T-helper 1 cell treated with Interleukin-12 subunit alpha and Interleukin-12 subunit beta and Interleukin-4 antibody, amounts not matched to agents 30 ng/mL and 1 ng/mL, for 36 hours (primary cell): ENCODE data around the gene OR2A2. TPM values are rescaled to one million over a fixed set of nuclear protein-coding genes. Genes with fewer than 3 reads are reported as not detected.

Experiments
- intact Hi-C: fragments of 100-400 bp; cut with micrococcal nuclease; formaldehyde crosslinking; loops from one replicate; pipeline ENCODE4 v1.15.1; 2024
- total RNA-seq: library from RNA; stranded (reverse); gene quantifications from 2 replicates; pipeline ENCODE4 v1.2.3, GENCODE V29; 2022

The OR2A2 gene
- total RNA-seq, 1 donor from 2014 or later, result not detected

GRCh38 chr7:144137501-144137900 lies 28.1 kb downstream of the OR2A2 start:
- intact Hi-C loops, result no loop called here

DNA sequence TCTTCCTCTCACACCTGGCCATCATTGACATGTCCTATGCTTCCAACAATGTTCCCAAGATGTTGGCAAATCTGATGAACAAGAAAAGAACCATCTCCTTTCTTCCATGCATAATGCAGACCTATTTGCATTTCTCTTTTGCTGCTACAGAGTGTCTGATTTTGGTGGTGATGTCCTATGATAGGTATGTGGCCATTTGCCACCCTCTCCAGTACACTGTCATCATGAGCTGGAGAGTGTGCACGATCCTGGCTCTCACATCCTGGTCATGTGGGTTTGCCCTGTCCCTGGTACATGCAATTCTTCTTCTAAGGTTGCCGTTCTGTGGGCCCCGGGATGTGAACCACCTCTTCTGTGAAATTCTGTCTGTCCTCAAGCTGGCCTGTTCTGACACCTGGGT lies 32.8 kb downstream of the OR2A2 start:
- intact Hi-C loops, result no loop called here

- intact Hi-C loops, result no loop called here
Measured at GRCh38 chr7:144144426-144144825, 35.0 kb downstream of the OR2A2 start.

DNA sequence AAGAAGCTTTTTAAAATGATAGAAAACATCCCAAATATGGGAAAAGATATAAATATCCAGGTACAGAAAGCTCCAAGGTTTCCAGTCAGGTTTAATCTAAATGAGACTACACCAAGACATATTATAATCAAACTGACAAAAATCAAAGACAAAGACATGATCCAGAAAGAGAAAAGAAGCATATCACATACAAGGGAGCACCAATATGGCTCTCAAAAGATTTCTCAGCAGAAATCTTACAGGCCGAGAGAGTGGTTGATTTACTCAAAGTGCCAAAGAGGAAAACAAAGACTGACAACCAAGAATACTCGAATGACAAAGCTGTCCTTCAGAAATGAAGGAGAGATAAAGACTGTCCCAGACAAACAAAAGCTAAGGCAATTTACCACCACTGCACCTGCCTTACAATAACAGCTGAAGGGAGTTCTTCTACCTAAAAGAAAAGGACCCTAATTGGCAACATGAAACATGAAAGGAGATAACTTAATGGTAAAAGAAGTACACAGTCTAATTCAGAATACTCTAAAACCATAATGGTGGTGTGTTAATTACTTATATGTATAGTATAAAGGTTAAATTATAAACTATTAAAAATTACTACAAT lies 38.9 kb downstream of the OR2A2 start:
- intact Hi-C loops, result no loop called here

GRCh38 chr7:144158861-144159260 lies 49.5 kb downstream of the OR2A2 start:
- intact Hi-C loops, result no loop called here

Other genes starting within 250 kb of the OR2A2 start
- 13.6 and 14.4 TPM in 2 replicates for gene TCAF1, start 207.4 kb upstream of the OR2A2 start, total RNA-seq
- gene OR2F2, start 174.3 kb upstream of the OR2A2 start, total RNA-seq, result not detected in 2 replicates
- gene OR2F1, start 154.7 kb upstream of the OR2A2 start, total RNA-seq, result not detected in 2 replicates
- not detected in 2 replicates for gene OR6B1, start 109.3 kb upstream of the OR2A2 start, total RNA-seq
- gene OR2A5, start 60.6 kb upstream of the OR2A2 start, total RNA-seq, result not detected in 2 replicates
- gene OR2A25, start 39.8 kb upstream of the OR2A2 start, total RNA-seq, result not detected in 2 replicates
- gene OR2A12, start 23.3 kb upstream of the OR2A2 start, total RNA-seq, result not detected in 2 replicates
- gene OR2A14, start 13.6 kb downstream of the OR2A2 start, total RNA-seq, result not detected in 2 replicates
- gene CTAGE4, start 73.9 kb downstream of the OR2A2 start, total RNA-seq, result 0.49 and 1.0 TPM in 2 replicates
- 2.9 and 3.6 TPM in 2 replicates for gene ARHGEF35, start 86.2 kb downstream of the OR2A2 start, total RNA-seq
- gene OR2A42, start 130.0 kb downstream of the OR2A2 start, total RNA-seq, result 0.05 and 0.07 TPM in 2 replicates
- gene OR2A7, start 155.2 kb downstream of the OR2A2 start, total RNA-seq, result 3.5 and 3.9 TPM in 2 replicates
- gene CTAGE8, start 159.7 kb downstream of the OR2A2 start, total RNA-seq, result 2.5 and 2.9 TPM in 2 replicates
- not detected in 2 replicates for gene OR2A1, start 202.8 kb downstream of the OR2A2 start, total RNA-seq
- 9.8 and 11.0 TPM in 2 replicates for gene ARHGEF5, start 245.8 kb downstream of the OR2A2 start, total RNA-seq